Activated CD4-positive, alpha-beta T cell treated with anti-CD3 and anti-CD28 coated beads, Interleukin-2, amount 50 U/mL, for 24 hours (primary cell): Measurements from ENCODE around the gene RALBP1.

Source experiments
- DNase-seq, 2 donors: peaks; one replicate each; pipeline ENCODE4 v3.0.0-alpha.2; 2020; ENCODE audit warnings: low read depth in 1 of 2, low spot score in 1 of 2

Gene RALBP1

DNA sequence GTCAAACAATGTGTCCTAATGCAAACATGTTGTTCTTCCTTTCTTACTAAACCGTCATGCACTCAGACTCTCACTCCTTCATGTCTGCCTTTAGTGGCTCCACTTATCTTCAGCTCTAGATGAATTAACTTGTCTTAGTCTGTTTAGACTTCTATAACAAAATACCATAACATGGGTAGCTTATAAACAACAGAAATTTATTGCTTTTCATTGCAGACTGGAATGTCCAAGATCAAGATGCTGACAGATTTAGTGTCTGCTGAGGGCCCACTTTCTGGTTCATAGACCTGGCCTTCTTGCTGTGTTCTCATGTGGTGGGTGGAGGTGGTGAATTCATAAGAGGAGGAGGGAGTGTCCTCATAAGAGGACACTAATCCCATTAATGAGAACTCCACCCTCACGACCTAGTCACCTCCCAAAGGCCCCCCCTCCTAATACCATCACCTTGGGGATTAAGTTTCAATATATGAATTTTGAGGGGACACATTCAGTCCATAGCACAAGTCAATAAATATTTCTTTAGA is 32.3 kb downstream of the RALBP1 start:
- DNase-seq, result no peak

DNA sequence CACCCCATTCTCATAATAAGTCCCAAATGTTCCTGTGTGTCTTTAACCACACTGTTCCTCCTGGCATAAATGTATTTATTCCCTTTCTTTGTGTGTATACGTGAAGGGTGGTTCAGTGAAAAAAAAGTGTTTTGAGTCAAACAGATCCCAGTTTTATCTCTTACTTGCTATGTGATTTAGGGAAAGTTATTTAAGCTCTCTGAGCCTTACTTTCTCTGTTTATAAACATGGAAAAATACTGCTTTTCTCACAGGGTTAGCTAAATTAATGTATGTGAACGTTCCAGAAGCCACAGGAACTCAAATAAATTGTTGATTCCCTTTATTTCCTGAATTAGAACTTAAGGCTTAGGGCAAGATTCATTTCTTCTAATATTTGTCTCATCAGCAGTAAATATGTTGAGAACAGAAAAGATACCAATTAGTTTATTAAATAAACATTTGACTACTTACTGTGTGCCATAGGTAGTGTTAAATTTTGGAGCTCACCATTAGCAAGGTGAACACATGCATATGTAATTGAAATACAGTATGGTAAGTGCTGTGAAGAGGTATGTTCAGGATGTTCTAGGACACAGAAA is 33.2 kb downstream of the RALBP1 start:
- no peak for DNase-seq

DNA sequence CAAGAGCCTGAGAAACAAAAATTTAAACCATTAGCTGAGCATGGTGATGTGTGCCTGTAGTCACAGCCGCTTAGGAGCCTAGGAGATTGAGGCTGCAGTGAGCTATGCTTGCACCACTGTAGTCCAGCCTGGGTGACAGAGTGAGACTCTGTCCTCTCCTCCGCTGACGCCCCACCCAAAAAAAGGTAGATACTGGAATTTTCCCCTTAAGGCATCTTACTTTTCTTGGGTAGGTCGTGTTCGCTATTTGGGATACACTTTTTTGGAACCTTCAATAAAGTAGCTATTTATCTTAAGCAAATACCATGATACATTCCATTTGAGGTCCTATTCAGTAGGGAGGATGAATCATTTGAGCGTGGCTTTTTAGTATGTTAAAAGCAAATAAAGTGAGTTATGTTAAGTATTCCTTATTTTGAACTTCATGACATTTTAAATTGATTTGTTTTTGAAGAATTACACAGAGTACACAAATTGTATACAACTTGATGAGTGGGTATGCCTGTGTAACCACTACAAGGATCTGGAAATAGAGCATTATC is 38.7 kb downstream of the RALBP1 start:
- DNase-seq, result no peak

DNA sequence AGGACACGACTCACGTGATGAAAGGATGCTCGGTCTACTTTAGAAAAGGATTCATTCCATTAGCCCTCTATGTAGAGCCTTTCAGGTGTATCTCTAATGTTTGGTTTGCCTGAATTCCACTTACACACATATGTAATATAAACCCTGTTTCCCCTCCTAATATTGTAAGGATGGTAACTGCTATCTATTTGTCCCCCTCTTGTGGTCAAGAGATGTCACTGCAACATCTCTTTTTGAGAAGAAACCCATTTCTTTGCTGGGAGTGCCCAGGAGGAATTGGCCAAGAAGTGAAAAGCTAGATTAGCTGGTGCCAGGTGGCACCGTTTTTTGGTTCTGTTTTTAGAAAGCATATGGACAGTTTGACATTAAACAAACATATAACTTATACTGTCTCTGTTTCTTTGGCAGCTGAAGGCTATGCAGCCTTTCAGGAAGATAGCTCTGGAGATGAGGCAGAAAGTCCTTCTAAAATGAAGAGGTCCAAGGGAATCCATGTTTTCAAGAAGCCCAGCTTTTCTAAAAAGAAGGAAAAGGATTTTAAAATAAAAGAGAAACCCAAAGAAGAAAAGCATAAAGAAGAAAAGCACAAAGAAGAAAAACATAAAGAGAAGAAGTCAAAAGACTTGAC is 41.2 kb downstream of the RALBP1 start:
- no peak for DNase-seq

DNA sequence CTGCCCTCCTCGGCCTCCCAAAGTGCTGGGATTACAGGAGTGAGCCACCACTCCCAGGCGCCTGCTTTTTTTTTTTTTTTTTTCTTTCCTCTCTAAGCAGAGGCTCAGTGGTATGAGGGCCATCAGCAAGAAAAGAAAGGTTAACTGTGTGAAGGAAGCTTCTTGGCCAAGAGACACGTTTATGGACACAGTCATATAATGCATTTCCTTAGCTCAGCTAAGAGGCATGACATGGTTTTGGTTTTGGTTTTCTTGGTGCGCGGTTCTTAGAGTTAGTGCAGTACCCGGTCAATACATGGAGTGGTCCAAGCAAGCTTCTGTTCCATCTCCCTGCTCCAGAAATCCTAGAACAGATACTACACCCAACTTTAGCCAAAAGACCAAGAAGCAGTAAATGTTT is 42.6 kb downstream of the RALBP1 start:
- DNase-seq, result no peak

DNA sequence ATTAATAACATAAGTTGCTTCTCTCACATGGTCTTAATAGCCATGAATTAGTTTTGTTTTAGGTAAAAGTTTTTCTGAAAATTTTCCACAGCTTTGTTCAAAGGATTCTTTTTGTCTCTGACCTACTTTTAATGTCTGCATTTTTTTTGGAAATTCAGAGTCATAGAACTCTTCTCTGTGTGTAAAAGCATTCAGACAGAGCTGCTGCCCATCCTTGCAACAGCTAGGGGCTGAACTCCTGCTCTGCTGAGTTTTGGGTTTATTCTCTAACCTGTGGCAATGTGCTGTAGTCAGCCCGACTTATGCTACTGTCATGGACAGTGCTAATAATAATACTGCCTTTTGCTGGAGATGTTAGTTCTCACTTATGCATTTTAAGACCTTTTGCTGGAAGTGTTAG is 44.1 kb downstream of the RALBP1 start:
- DNase-seq, result no peak

DNA sequence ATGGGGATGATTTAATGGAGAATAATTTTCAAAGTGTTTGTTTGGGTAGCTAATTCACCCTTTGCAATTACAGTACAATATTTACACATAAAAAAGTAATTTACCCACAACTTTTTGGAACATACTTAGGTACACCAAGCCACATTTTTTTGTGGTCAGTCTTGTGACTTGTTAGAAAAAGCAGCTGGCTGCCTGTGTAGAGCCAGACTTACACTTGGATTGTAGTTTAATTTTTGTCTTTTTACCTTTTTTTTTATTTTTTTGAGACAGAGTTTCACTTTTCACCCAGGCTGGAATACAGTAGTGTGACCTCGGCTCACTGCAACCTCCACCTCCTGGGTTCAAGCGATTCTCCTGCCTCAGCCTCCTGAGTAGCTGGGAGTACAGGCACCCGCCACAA is 45.4 kb downstream of the RALBP1 start:
- no peak for DNase-seq

DNA sequence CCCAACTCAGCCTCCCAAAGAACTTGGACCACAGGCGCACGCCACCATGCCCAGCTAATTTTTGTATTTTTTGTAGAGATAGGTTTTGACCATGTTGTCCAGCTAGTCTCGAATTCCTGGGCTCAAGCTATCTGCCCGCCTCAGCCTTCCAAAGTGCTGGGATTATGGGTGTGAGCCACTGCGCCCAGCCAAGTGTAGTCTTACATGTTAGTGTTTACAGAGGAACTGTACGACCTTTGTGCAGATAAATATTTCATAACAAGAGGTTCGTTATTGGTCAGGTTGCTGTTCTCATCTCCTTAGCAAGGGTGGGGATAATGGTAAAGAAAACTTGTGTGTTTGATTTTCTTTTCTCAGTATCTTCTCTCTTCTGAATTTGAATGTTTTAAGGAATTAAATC is 46.5 kb downstream of the RALBP1 start:
- no peak for DNase-seq

DNA sequence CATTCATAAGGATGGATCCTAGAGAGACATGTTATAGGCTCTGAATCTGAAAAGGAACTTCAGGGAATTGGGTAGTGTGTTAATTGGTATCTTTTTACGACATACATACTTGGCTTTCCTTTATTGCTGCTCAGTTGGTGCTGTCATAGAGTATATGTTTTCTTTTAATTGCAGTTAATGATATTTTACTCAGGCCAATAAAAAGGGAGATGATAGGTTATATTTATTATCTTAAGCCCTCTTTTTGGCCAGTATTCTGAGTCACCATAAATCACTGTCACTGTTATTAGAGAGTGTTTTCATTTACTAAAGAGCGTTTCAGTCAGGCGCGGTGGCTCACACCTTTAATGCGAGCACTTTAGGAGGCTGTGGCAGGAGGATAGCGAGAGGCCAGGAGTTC is 47.6 kb downstream of the RALBP1 start:
- no peak for DNase-seq

DNA sequence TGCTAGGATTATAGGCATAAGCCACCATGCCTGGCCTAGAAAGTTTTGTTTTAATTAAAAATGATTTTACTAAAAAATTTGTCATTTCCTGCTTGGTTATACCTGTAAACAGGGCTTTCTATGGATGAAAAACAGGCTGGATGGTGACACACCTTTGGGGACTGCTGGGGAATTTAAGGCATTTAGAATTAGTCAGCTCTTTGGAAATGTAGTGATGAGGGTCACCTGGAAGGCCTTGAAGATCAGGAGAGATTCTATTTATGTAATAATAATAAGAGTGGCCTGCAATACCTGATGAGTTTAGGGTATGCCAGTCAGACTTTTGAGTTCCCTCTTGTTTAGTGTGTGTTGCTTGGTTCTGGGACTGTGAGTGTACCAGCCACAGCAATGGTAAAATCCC is 51.1 kb downstream of the RALBP1 start:
- no peak for DNase-seq

DNA sequence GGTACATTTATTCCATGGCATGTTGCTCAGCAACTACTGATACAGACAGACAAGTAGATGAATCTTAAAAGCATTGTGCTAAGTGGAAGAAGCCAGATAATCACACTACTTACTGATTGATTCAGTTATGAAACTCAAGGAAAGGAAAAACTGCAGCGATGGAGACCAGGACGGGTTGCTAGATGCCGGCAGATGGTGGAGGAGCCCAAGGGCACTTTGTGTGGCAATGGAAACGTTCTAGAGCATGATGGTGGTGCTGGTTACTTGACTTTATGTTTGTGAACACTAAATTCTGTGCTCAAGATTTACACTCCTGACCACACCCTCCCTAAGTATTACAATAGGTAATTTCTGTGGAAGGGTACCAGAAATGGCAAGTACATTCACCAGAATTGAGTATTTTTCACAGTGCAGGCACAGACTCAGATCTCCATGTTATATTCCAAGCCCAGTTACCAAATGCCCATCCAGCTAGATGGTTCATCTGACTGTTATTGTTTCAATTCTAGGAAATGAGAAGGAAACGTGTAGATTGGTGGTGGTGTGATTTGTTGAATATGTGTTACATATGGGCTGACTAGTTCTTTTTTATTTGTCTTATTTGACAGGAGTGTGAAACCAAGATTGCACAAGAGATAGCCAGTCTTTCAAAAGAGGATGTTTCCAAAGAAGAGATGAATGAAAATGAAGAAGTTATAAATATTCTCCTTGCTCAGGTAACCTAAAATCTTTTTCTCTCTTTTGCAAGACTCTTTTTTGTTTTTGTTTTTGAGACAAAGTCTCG is 55.1 kb downstream of the RALBP1 start:
- no peak for DNase-seq

DNA sequence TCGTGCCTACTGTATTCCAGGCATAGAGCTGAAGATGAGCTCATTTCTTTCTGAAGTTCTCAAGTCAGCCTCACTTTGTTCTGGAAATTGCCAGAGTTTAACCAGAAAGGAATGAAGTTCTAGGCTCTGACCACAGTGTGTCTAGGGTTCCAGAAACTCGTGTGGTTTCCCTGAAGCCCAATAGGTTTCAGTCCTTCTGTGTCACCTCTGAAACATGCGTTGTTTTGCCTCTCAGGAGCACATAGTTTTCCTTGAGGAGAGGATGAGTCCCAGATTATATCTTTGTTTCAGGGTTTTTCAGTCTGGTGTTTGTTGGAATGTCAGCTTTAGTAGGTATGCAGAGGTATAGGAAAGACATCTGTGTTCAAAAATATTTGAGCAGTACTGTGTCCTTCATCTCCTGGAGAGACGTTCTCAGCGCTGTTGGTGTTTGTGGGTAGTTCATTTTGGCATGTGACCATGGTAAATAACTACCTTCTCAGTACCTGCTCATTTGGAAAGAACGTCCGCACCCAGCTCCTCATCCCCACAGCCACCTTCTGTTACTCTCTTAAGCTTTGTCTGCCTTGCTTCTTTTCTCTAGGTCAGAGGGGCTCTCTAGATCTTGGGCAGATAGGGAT is 56.6 kb downstream of the RALBP1 start:
- DNase-seq, result no peak

DNA sequence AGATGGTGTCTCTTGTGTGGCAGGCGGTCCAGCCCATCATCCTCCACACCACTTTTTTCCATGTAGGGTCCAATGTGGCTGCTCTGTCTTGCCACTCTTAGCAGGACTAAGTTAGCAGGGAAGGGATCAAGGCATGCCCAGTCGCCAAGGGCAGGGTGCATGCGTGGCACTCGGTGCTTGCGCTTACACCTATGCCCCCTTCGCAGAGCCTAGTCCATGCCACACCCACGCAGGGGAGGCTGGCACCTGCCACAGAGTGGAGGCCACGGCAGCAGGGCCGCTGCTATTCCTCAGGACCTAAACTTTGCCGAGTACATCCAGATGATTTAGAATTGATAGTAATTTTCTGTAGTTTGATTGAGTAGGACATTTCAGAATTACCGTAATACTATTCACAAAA is 59.5 kb downstream of the RALBP1 start:
- no peak for DNase-seq

DNA sequence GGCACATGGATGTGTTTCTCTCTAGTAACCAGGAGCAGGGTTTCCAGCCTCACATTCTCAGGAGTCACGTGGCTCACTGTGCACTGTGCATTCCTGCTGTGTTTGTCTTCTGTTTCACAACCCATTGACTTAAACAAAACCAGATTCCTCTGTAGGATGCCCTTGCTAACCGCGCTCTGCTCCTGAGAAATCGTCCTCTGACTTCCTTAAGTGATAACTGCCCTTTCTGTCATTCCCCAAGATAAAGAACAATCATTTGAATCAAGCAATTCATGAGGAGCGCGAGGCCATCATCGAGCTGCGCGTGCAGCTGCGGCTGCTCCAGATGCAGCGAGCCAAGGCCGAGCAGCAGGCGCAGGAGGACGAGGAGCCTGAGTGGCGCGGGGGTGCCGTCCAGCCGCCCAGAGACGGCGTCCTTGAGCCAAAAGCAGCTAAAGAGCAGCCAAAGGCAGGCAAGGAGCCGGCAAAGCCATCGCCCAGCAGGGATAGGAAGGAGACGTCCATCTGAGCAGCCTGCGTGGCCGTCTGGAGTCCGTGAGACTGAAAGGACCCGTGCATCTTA is 60.2 kb downstream of the RALBP1 start:
- no peak for DNase-seq

DNA sequence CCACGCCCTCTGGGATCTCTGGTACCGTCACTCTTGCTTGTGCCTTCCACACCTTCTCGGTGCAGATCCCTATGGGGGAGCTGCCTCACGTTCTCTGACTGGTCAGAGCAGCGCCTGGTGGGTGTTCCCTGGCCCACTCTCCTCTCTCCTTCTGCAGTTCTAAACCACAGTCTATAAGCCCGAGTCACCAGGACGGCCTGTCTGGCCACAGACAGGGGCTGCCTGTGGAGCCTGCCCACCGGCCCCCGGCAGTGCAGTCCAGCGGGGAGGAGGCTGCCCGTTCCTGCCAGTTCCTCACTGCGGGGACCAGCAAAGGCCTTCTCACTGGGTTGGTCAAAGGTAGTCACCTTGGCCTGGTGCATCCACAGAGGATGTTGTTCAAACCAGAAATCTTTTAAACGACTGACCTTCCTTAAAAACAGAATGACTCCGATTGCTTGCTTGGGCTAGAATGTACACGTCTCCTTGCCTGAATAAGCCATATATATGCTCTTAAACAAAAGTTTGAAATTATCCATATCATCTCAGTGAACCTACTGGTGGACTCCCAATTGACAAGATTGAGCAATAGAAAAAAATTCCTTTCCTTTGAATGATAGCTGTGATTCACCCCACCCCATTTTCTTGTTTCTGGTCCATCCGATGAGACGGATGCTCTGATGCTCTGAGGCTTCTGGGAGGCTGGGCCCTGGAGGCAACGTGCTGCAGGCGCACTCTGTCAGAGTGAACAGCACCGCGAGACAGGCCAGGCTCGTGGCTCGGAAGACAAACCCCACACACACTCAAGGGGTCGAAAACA is 61.2 kb downstream of the RALBP1 start:
- no peak for DNase-seq

DNA sequence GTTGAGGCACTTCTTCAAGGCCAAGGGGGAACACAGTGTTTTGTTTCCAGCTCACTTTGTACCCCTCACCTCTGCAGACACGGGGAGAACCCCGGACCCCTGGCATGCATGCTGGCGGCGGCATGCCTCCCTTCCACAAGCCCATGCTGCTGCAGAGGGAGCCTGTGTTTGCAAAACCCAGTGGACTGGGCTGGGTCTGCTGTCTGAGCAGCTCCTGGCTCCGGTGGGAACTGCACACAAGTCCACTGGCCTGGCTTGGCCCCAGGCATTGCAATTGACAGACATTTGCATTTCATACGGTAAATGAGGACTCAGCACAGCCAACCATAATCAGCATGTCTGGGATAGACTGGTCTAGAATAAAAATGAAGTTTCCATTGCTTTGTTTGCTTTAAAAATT is 62.4 kb downstream of the RALBP1 start:
- DNase-seq, result no peak

DNA sequence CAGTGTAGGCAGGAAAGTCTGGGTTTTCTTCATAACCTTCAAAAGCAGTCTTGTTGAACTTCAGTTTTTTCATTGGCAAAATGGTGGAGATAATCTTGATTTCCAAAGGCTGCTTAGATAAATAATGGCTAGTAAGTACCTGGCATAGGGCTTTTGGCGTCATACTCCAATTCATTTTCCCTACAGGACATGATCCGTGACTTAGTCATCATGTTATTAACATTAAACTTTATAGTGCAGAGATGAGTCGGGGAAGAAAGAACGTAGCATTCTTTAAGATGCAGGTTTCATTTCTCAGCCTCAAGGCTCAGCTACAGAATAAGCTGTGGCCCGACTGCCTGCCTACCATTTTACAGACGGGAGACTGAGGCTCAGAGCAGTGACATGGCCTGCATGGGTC is 64.0 kb downstream of the RALBP1 start:
- DNase-seq, result no peak

DNA sequence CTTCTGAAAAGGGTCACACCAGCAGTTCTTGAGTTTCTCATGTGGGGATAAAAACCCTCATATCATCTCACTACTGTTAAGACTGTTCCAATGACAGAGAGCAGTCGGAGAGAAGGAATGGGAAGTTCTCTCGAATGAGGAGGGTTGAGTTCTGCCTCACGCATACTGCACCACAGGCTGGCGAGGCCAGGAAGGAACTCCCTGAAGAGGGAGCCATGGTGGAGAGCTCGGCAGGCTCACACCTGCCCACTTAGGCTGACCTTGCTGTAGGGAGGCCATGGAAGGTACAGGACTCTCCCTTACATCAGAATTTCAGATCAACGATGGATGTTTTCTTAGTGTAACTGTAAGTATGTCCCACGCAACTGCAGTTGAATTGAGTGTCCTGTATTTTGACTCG is 64.6 kb downstream of the RALBP1 start:
- no peak for DNase-seq

DNA sequence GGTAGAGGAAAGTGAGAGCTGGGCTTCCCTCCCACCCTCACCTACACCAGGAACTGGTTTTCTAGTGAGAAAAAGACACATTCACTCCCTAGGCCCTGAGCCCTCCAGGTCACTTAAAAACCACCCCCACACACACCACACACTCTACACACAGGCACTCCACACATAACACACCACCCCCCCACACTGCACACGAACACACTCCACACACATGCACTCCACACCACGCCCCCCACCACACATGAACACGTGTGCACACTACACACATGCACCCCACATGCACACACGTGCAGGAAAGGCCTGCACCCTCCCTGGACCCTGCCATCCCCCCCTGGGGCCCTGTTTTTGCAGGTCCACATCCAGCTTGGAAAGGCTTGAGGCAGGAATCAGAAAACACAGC is 67.6 kb downstream of the RALBP1 start:
- no peak for DNase-seq

DNA sequence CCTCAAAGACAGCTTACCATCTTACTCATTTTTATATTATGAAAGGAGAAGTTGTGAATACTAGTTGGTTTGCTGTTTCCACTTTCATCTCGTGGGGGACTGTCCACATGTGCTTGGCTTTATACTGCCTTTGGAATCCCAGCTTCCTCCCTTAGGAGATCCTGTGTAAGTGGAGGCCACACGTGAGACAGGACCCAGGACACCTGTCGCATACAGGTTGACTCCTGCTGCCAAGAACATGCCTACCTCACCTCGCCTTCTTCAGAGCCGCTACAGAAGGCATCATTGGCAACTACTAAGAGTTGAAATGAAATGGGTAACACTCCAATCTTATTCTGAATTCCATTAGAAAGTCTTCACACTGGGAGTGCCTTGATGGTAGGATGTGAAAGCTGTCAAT is 69.7 kb downstream of the RALBP1 start:
- no peak for DNase-seq

DNA sequence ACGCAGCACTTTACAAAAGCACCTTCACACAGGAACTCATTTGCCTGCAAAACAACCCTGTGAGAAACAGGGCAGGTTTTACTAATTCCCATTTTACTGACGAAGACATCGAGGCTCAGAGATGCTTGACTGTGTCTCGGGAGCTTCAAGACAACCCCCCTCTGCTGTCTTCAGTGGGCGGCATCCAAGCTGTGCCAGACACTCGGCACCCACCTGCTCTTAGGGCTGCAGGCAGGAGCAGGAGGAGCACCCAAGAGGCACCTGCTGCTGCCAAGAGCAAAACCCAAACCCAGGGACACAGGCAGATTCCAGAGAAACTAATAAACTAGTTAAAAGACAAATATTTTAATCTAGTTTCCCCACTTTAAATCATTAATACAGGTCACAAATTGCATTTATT is 71.2 kb downstream of the RALBP1 start:
- DNase-seq, result no peak
